AG04450 (cell line): ENCODE results near the gene COL6A5. TPM values are rescaled to one million over a fixed set of nuclear protein-coding genes. Genes with fewer than 3 reads are reported as not detected.

Source experiments
- CTCF ChIA-PET: fragments of 300-600, 350-600 bp; formaldehyde crosslinking; extraction: SDS; loops from one replicate; lab custom pipeline; 2022; ENCODE audit warnings: antibody characterized with exemption, inconsistent platforms; lab: Charles Lee
- POLR2A ChIA-PET: fragments of 350-600 bp; formaldehyde crosslinking; extraction: SDS; loops from one replicate; lab custom pipeline; 2021; ENCODE audit warnings: antibody characterized with exemption, inconsistent platforms; lab: Yijun Ruan, JAX
- DNase-seq: peaks from one replicate; pipeline ENCODE4 v3.0.0-alpha.2; 2011; ENCODE audit warnings: low read depth, low spot score
- H3K27ac ChIP-seq: one replicate; pipeline ENCODE4 v1.5.1; 2012; ENCODE audit warnings: low read depth, low read length, control low read depth
- H3K27me3 ChIP-seq: one replicate; pipeline ENCODE4 v1.6.0; 2012; ENCODE audit warnings: low read length; ENCODE audit not compliant: control insufficient read depth, insufficient read depth
- H3K4me3 ChIP-seq: 2 replicates; pipeline ENCODE4 v1.5.1; 2011; ENCODE audit warnings: mild to moderate bottlenecking, low read depth, low read length, control low read depth
- H3K9me3 ChIP-seq: 2 replicates; pipeline ENCODE4 v1.5.1; 2012; ENCODE audit warnings: low read length; ENCODE audit not compliant: control insufficient read depth, insufficient read depth
- CTCF ChIP-seq: IDR thresholded peaks from 2 replicates; pipeline ENCODE4 v1.5.1; 2011; ENCODE audit warnings: low read depth, low read length, control low read depth, inconsistent platforms
- polyA plus RNA-seq: library from polyadenylated mRNA; depleted of rRNA; stranded (reverse); fragments of >200 nt; gene quantifications from 2 replicates; pipeline ENCODE4 v1.2.3, GENCODE V29; 2011

Gene COL6A5
- polyA plus RNA-seq, 1 experiment: not detected

DNA sequence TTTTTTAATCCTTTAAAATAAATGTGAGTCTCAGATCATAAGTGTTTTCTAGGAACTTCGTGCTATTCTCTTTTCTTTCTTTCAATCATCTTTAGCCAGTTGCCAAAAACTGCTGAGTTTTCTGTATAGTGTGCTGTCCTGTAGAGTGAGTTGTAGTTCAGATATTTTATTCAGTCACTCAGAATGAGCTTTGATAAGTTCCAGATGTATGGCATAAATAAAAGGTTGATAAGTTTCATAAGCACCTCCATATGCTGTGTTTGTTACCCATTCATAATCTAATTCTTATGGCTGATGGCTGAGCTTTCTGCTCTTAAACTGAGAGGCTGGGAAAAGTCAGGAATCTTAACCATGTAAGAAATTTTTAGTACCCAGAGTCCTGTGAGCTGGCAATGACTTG lies 112.2 kb downstream of the COL6A5 start:
- Histone ChIP-seq H3K4me3 (no peak overlapping the region), H3K27me3 (no peaks in the 10 kb centered on the region), H3K27ac (no peak overlapping the region), H3K9me3 (no peaks in the 10 kb centered on the region)
- no peak for DNase-seq
- POLR2A ChIA-PET: no interaction called here
- CTCF ChIA-PET: no interaction called here
- TF ChIP-seq CTCF: no peak

GRCh38 chr3:130459944-130460343 lies 114.5 kb downstream of the COL6A5 start:
- POLR2A ChIA-PET: no interaction called here
- no peak overlapping the region for H3K4me3 ChIP-seq
- CTCF ChIA-PET: no interaction called here
- H3K27me3 ChIP-seq: no peaks in the 10 kb centered on the region
- no peak for DNase-seq
- H3K9me3 ChIP-seq: no peaks in the 10 kb centered on the region
- TF ChIP-seq CTCF: no peak
- H3K27ac ChIP-seq: no peak overlapping the region

DNA sequence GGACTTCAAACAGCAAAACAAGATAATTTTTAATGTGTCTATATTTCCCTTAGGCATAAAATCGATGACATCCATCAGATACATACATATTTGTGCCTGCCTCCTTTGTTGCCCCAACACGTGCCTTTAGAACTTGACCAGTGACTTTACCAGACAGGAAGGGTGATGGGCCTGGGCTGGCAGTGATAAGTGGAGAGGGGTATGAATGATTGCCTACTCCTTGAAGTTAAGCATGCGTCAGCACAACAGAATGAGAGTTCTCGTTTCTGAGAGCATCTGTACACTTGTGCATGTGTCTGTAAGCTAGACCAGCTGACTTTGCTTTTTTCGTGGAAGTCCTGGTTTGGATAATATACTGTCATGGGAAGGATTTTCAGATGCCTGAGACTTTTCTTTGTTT lies 116.6 kb downstream of the COL6A5 start:
- no peak for TF ChIP-seq CTCF
- DNase-seq: no peak
- H3K27ac ChIP-seq: no peak overlapping the region
- H3K27me3 ChIP-seq: no peaks in the 10 kb centered on the region
- H3K4me3 ChIP-seq: no peak overlapping the region
- H3K9me3 ChIP-seq: no peaks in the 10 kb centered on the region
- CTCF ChIA-PET: no interaction called here
- POLR2A ChIA-PET: no interaction called here

DNA sequence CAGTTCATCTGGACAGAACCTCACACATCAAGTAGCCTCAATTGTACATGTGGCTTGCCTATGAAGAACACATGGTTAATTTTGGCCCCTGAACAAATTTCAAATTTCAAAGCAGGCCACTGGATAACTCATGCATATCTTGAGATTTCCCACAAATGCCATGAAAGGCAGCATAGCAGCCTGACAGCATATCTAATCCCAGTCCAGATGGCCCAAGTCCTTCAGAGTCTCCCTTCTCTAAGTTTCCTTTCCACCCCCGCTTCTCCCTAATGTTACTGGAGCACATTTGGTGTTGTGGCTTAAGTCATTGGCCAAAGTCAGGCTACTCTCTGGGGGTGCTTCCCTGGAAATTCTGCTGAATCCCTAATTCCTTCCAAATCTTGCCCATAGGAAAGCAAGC lies 117.7 kb downstream of the COL6A5 start:
- no peak overlapping the region for H3K4me3 ChIP-seq
- ChIA-PET CTCF (no interaction called here), POLR2A (no interaction called here)
- H3K27ac ChIP-seq: no peak overlapping the region
- H3K9me3 ChIP-seq: no peaks in the 10 kb centered on the region
- TF ChIP-seq CTCF: no peak
- H3K27me3 ChIP-seq: no peaks in the 10 kb centered on the region
- no peak for DNase-seq

DNA sequence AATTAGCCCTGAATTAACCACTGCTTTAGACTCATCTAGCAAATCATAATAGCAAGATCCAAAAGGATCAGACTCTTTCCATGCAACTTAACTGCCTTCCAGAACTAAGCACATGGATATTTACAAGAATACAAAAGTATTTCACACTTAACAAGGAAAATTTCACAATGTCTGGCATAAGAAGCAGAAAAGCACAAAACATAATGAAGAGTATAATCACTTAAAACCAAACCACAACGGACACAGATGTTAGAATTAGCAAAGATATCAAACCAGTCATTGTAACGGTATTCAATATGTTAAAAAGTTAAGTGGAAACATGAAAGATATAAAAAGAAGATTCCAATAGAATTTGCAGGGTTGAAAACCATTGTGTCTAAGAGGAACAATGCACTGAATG lies 120.0 kb downstream of the COL6A5 start:
- ChIA-PET CTCF (no interaction called here), POLR2A (no interaction called here)
- H3K4me3 ChIP-seq: no peak overlapping the region
- no peaks in the 10 kb centered on the region for H3K9me3 ChIP-seq
- no peaks in the 10 kb centered on the region for H3K27me3 ChIP-seq
- H3K27ac ChIP-seq: no peak overlapping the region
- no peak for DNase-seq
- TF ChIP-seq CTCF: no peak
